GM18498 (cell line): ENCODE measurements around the gene ATP11A.

Experiments used
- ATAC-seq: cut with Tn5 transposase; IDR thresholded peaks from one replicate; pipeline ENCODE4 v1.9.1; 2021; ENCODE audit warnings: mild to moderate bottlenecking, moderate library complexity; ENCODE audit not compliant: unreplicated experiment

ATP11A gene

GRCh38 chr13:112689303-112690245 is at the start of gene ATP11A:
Gene ATP11A (plus strand): TSS chr13:112690038. CDS start chr13:112690417, 379 bp downstream.
- peak; percentile 82 for ATAC-seq

GRCh38 chr13:112641456-112642089 is 48.3 kb upstream of the ATP11A start:
- ATAC-seq, result no peak

- no peak for ATAC-seq
Observed at GRCh38 chr13:112642090-112642460, 47.8 kb upstream of the ATP11A start.

- no peak for ATAC-seq
Observed at GRCh38 chr13:112643759-112644459, 45.9 kb upstream of the ATP11A start.

- no peak for ATAC-seq
Observed at GRCh38 chr13:112645327-112645914, 44.4 kb upstream of the ATP11A start.

- ATAC-seq, result no peak
Observed at GRCh38 chr13:112647256-112647655, 42.6 kb upstream of the ATP11A start.

- no peak for ATAC-seq
Observed at GRCh38 chr13:112648101-112648500, 41.7 kb upstream of the ATP11A start.

GRCh38 chr13:112648966-112649690 is 40.7 kb upstream of the ATP11A start:
- no peak for ATAC-seq

- ATAC-seq, result no peak
Observed at GRCh38 chr13:112651311-112651710, 38.5 kb upstream of the ATP11A start.

- ATAC-seq, result no peak
Observed at GRCh38 chr13:112651750-112652511, 37.9 kb upstream of the ATP11A start.

- ATAC-seq, result no peak
Observed at GRCh38 chr13:112652512-112653070, 37.2 kb upstream of the ATP11A start.

- ATAC-seq, result no peak
Observed at GRCh38 chr13:112653071-112653470, 36.8 kb upstream of the ATP11A start.

- ATAC-seq, result no peak
Observed at GRCh38 chr13:112655913-112656312, 33.9 kb upstream of the ATP11A start.

- no peak for ATAC-seq
Observed at GRCh38 chr13:112657850-112658445, 31.9 kb upstream of the ATP11A start.

- ATAC-seq, result no peak
Observed at GRCh38 chr13:112658808-112659207, 31.0 kb upstream of the ATP11A start.

GRCh38 chr13:112661291-112661690 is 28.5 kb upstream of the ATP11A start:
- ATAC-seq, result no peak

- ATAC-seq, result no peak
Observed at GRCh38 chr13:112664501-112665203, 25.2 kb upstream of the ATP11A start.

- ATAC-seq, result no peak
Observed at GRCh38 chr13:112668924-112669323, 20.9 kb upstream of the ATP11A start.
